WTC11 (cell line): ENCODE measurements around the gene B3GALNT2. TPM values are rescaled to one million over a fixed set of nuclear protein-coding genes. Genes with fewer than 3 reads are reported as not detected.

Experiments
- ATAC-seq: fragments of 200-7000 bp; cut with Tn5 transposase; 2 replicates; pipeline ENCODE4 v1.10.0; 2021; ENCODE audit warnings: mild to moderate bottlenecking, moderate library complexity
- CTCF ChIA-PET: fragments of 300-600 bp; sonication (Branson Sonifier 250); formaldehyde crosslinking; loops from one replicate; lab custom pipeline; 2021; ENCODE audit warnings: antibody characterized with exemption; lab: Charles Lee
- POLR2A ChIA-PET: fragments of 350-600 bp; sonication (Branson Sonifier 250); formaldehyde crosslinking; loops from one replicate; lab custom pipeline; 2021; ENCODE audit warnings: antibody characterized with exemption; lab: Charles Lee
- DNase-seq: peaks from one replicate; pipeline ENCODE4 v3.0.0; 2021; ENCODE audit warnings: low spot score
- H3K27ac Mint-ChIP-seq: 2 replicates; pipeline ENCODE4 v1.8.0; 2021; ENCODE audit warnings: mixed read lengths
- H3K27me3 Mint-ChIP-seq: 2 replicates; pipeline ENCODE4 v1.8.0; 2021; ENCODE audit warnings: low read depth, mild to moderate bottlenecking, moderate library complexity, mixed read lengths
- H3K36me3 Mint-ChIP-seq: 2 replicates; pipeline ENCODE4 v1.8.0; 2021; ENCODE audit warnings: mixed read lengths
- H3K4me1 Mint-ChIP-seq: 2 replicates; pipeline ENCODE4 v1.8.0; 2022; ENCODE audit warnings: mixed read lengths
- H3K4me3 Mint-ChIP-seq: 2 replicates; pipeline ENCODE4 v1.8.0; 2021; ENCODE audit warnings: mild to moderate bottlenecking, moderate library complexity, mixed read lengths
- H3K9me3 Mint-ChIP-seq: 2 replicates; pipeline ENCODE4 v1.8.0; 2021; ENCODE audit warnings: mixed read lengths
- ATF1 ChIP-seq: sonication (generic); formaldehyde crosslinking; IDR thresholded peaks from 2 replicates; pipeline ENCODE4 v1.8.1; 2023; ENCODE audit warnings: mild to moderate bottlenecking, moderate library complexity, missing genetic modification reagents
- ATF2 ChIP-seq: sonication (generic); formaldehyde crosslinking; IDR thresholded peaks from 2 replicates; pipeline ENCODE4 v1.8.1; 2022; ENCODE audit warnings: low read depth, missing genetic modification reagents, borderline replicate concordance
- ATF3 ChIP-seq: sonication (generic); formaldehyde crosslinking; conservative IDR thresholded peaks from 2 replicates; pipeline ENCODE4 v1.8.1; 2022; ENCODE audit warnings: mild to moderate bottlenecking, missing genetic modification reagents
- CBFB ChIP-seq: sonication (generic); formaldehyde crosslinking; IDR thresholded peaks from 2 replicates; pipeline ENCODE4 v1.8.1; 2022; ENCODE audit warnings: mild to moderate bottlenecking, low read depth, missing genetic modification reagents
- E2F1 ChIP-seq: sonication (generic); formaldehyde crosslinking; IDR thresholded peaks from 2 replicates; pipeline ENCODE4 v1.8.0; 2022; ENCODE audit warnings: mild to moderate bottlenecking, missing genetic modification reagents
- ERG ChIP-seq: fragments of 250-450 bp; sonication (Bioruptor Pico); IDR thresholded peaks from 2 replicates; pipeline ENCODE4 v1.8.0; 2021; ENCODE audit warnings: mild to moderate bottlenecking
- ETV6 ChIP-seq: sonication (generic); formaldehyde crosslinking; IDR thresholded peaks from 2 replicates; pipeline ENCODE4 v1.8.1; 2022; ENCODE audit warnings: mild to moderate bottlenecking, missing genetic modification reagents
- FOXJ3 ChIP-seq: sonication (generic); formaldehyde crosslinking; IDR thresholded peaks from 2 replicates; pipeline ENCODE4 v1.9.0; 2021; ENCODE audit warnings: missing genetic modification reagents, mild to moderate bottlenecking, borderline replicate concordance
- FOXP4 ChIP-seq: sonication (generic); formaldehyde crosslinking; IDR thresholded peaks from 2 replicates; pipeline ENCODE4 v1.8.0; 2022; ENCODE audit warnings: mild to moderate bottlenecking, missing genetic modification reagents
- JAZF1 ChIP-seq: fragments of 250-450 bp; sonication (Bioruptor Pico); IDR thresholded peaks from 2 replicates; pipeline ENCODE4 v1.9.0; 2021; ENCODE audit warnings: moderate library complexity, mild to moderate bottlenecking, inconsistent platforms
- MLX ChIP-seq: sonication (generic); formaldehyde crosslinking; IDR thresholded peaks from 2 replicates; pipeline ENCODE4 v1.8.1; 2023; ENCODE audit warnings: mild to moderate bottlenecking, missing genetic modification reagents, moderate library complexity
- OVOL2 ChIP-seq: fragments of 250-450 bp; sonication (Bioruptor Pico); IDR thresholded peaks from 2 replicates; pipeline ENCODE4 v1.9.0; 2021; ENCODE audit warnings: mild to moderate bottlenecking, borderline replicate concordance
- SMAD4 ChIP-seq: sonication (generic); formaldehyde crosslinking; IDR thresholded peaks from 2 replicates; pipeline ENCODE4 v1.8.0; 2022; ENCODE audit warnings: mild to moderate bottlenecking, missing genetic modification reagents
- SOX15 ChIP-seq: fragments of 250-450 bp; sonication (Bioruptor Pico); IDR thresholded peaks from 2 replicates; pipeline ENCODE4 v1.9.0; 2021; ENCODE audit warnings: mild to moderate bottlenecking
- ZNF219 ChIP-seq: sonication (generic); formaldehyde crosslinking; IDR thresholded peaks from 2 replicates; pipeline ENCODE4 v1.8.0; 2023; ENCODE audit warnings: missing genetic modification reagents, mild to moderate bottlenecking, borderline replicate concordance
- ZNF263 ChIP-seq: sonication (generic); formaldehyde crosslinking; IDR thresholded peaks from 2 replicates; pipeline ENCODE4 v1.8.1; 2022; ENCODE audit warnings: low read depth, mild to moderate bottlenecking, moderate library complexity, missing genetic modification reagents
- ZNF423 ChIP-seq: fragments of 250-450 bp; sonication (Bioruptor Pico); IDR thresholded peaks from 2 replicates; pipeline ENCODE4 v2.1.2; 2022; ENCODE audit warnings: mild to moderate bottlenecking, moderate library complexity
- total RNA-seq: library from RNA; stranded (reverse); gene quantifications from 3 replicates; pipeline ENCODE4 v1.2.3, GENCODE V29; 2021
- TF ChIP-seq, protein P1 (sequence below): fragments of 250-450 bp; sonication (Bioruptor Pico); IDR thresholded peaks from 2 replicates; pipeline ENCODE4 v2.1.2; 2022; ENCODE audit warnings: mild to moderate bottlenecking, moderate library complexity
- TF ChIP-seq, protein P2 (sequence below): fragments of 250-450 bp; sonication (Bioruptor Pico); IDR thresholded peaks from 2 replicates; pipeline ENCODE4 v1.9.0; 2021; ENCODE audit warnings: moderate library complexity, mild to moderate bottlenecking, inconsistent platforms, borderline replicate concordance
- TF ChIP-seq, protein P3 (sequence below): sonication (generic); formaldehyde crosslinking; IDR thresholded peaks from 2 replicates; pipeline ENCODE4 v1.8.1; 2023; ENCODE audit warnings: mild to moderate bottlenecking, moderate library complexity, missing genetic modification reagents

The B3GALNT2 gene
- total RNA-seq, 1 experiment from 2014 or later = 41.7 TPM

GRCh38 chr1:235450886-235451483 is 53.3 kb downstream of the B3GALNT2 start:
- ATAC-seq (peak; percentile 60), DNase-seq (no peak)
- H3K4me3 Mint-ChIP-seq = no peak overlapping the region
- no peaks in the 10 kb centered on the region for H3K27me3 Mint-ChIP-seq
- H3K9me3 Mint-ChIP-seq = no peaks in the 10 kb centered on the region
- no peaks in the 10 kb centered on the region; the same call in 1 of the 2 replicates for H3K4me1 Mint-ChIP-seq
- TF ChIP-seq ATF3 (no peak), FOXP4 (CRISPR knock-in tag) (no peak), SOX15 (no peak), ATF2 (no peak), MLX (CRISPR knock-in tag) (no peak), OVOL2 (no peak), ATF1 (CRISPR knock-in tag) (no peak), FOXJ3 (no peak), ZNF263 (CRISPR knock-in tag) (no peak), CBFB (CRISPR knock-in tag) (no peak), ETV6 (no peak), SMAD4 (CRISPR knock-in tag) (no peak), JAZF1 (CRISPR knock-in tag) (no peak), ZNF423 (CRISPR knock-in tag) (no peak), E2F1 (CRISPR knock-in tag) (no peak), ZNF219 (CRISPR knock-in tag) (no peak), ERG (no peak)
- TF ChIP-seq, protein P1, sequence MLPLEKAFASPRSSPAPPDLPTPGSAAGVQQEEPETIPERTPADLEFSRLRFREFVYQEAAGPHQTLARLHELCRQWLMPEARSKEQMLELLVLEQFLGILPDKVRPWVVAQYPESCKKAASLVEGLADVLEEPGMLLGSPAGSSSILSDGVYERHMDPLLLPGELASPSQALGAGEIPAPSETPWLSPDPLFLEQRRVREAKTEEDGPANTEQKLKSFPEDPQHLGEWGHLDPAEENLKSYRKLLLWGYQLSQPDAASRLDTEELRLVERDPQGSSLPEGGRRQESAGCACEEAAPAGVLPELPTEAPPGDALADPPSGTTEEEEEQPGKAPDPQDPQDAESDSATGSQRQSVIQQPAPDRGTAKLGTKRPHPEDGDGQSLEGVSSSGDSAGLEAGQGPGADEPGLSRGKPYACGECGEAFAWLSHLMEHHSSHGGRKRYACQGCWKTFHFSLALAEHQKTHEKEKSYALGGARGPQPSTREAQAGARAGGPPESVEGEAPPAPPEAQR (CRISPR knock-in tag) = no peak
- TF ChIP-seq, protein P2, sequence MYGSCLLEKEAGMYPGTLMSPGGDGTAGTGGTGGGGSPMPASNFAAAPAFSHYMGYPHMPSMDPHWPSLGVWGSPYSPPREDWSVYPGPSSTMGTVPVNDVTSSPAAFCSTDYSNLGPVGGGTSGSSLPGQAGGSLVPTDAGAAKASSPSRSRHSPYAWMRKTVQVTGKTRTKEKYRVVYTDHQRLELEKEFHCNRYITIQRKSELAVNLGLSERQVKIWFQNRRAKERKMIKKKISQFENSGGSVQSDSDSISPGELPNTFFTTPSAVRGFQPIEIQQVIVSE (CRISPR knock-in tag) = no peak
- TF ChIP-seq, protein P3, sequence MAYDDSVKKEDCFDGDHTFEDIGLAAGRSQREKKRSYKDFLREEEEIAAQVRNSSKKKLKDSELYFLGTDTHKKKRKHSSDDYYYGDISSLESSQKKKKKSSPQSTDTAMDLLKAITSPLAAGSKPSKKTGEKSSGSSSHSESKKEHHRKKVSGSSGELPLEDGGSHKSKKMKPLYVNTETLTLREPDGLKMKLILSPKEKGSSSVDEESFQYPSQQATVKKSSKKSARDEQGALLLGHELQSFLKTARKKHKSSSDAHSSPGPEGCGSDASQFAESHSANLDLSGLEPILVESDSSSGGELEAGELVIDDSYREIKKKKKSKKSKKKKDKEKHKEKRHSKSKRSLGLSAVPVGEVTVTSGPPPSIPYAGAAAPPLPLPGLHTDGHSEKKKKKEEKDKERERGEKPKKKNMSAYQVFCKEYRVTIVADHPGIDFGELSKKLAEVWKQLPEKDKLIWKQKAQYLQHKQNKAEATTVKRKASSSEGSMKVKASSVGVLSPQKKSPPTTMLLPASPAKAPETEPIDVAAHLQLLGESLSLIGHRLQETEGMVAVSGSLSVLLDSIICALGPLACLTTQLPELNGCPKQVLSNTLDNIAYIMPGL (CRISPR knock-in tag) = no peak
- H3K36me3 Mint-ChIP-seq = peaks cover 55% of the 10 kb centered on the region
- peak overlapping the region; percentile 82 for H3K27ac Mint-ChIP-seq
- POLR2A ChIA-PET = no interaction called here
- CTCF ChIA-PET = interaction anchor here (0.9 to 1.5 kb wide), 5 partner anchors 12 to 251 kb away, joined by 3 to 7 read pairs (median 3); partner anchors contain the start of gene B3GALNT2
